Body of pancreas (tissue), 4 donors: ENCODE results near the gene MRPL43. TPM values are rescaled to one million over a fixed set of nuclear protein-coding genes. Genes with fewer than 3 reads are reported as not detected.
A peak's percentile ranks its signal among the peaks of the same experiment; 100 is the strongest.

Experiments used
- ATAC-seq: fragments of 150-250 bp; one replicate; pipeline ENCODE4 v1.9.1; 2016
- DNase-seq, 4 donors: peaks; one replicate each; pipeline ENCODE4 v3.0.0-alpha.2; 2019
- H3K27ac ChIP-seq, 4 donors: fragments of 200-600 bp; sonication (generic); 1 replicate in 3 of 4; 2 replicates in 1 of 4; pipeline versions ENCODE4 v1.5.1 to v1.6.1; 2016 to 2019; ENCODE audit warnings: mild to moderate bottlenecking in 1 of 4, mixed read lengths in 1 of 4, moderate library complexity in 1 of 4
- H3K27me3 ChIP-seq, 2 donors: fragments of 200-600 bp; sonication (generic); one replicate each; pipeline ENCODE4 v1.6.0; 2016; ENCODE audit warnings: mild to moderate bottlenecking in 1 of 2
- H3K36me3 ChIP-seq, 2 donors: fragments of 200-600 bp; sonication (generic); replicated peaks in 1 of 2; 2 replicates each; pipeline ENCODE4 v1.5.1; 2016; ENCODE audit warnings: low read depth in 2 of 2; ENCODE audit not compliant: insufficient read depth in 1 of 2
- H3K4me1 ChIP-seq: fragments of 200-600 bp; sonication (generic); one replicate; pipeline ENCODE4 v1.6.0; 2016
- H3K4me3 ChIP-seq, 2 donors: fragments of 200-600 bp; sonication (generic); 1 replicate in 1 of 2; 2 replicates in 1 of 2; pipeline ENCODE4 v1.5.1; 2016 to 2019
- H3K9me3 ChIP-seq, 3 donors: fragments of 200-600 bp; sonication (generic); 1 replicate in 2 of 3; 2 replicates in 1 of 3; pipeline ENCODE4 v1.5.1; 2016
- CTCF ChIP-seq, 7 experiments: fragments of 450-650 bp in 4 of 7; fragments of 200-600 bp in 3 of 7; sonication (generic) in 3 of 7; IDR thresholded peaks; one replicate each; pipeline ENCODE4 v1.5.1; 2016 to 2019; ENCODE audit warnings: antibody characterized with exemption in 7 of 7
- POLR2A ChIP-seq, 3 donors: fragments of 450-650 bp; IDR thresholded peaks; one replicate each; pipeline ENCODE4 v1.6.1; 2016; ENCODE audit warnings: antibody characterized with exemption in 3 of 3, mild to moderate bottlenecking in 2 of 3
- WGBS, 2 donors: methylation state at CpG; one replicate each; pipeline ENCODE4 v1.1.5; 2017; 5-methylcytosine and 5-hydroxymethylcytosine counted together
- intact Hi-C: fragments of 100-400 bp; cut with DNase I; formaldehyde crosslinking; loops from one replicate; pipeline ENCODE4 v1.15.1; 2023
- total RNA-seq, 2 donors: library from RNA; depleted of rRNA; stranded (reverse); fragments of >200 nt; gene quantifications; one replicate each; pipeline ENCODE4 v1.1.0, GENCODE V29; 2016

The MRPL43 gene
- total RNA-seq, 2 donors from 2014 or later = 53.7 to 90.5 TPM

- DNase-seq = no peak
- H3K27me3 ChIP-seq = no peaks in the 10 kb centered on the region
- H3K9me3 ChIP-seq = no peaks in the 10 kb centered on the region
- no peak overlapping the region for H3K4me3 ChIP-seq
- WGBS, 2 donors = 95% methylated on average over 17 of the region's 18 CpGs; no CpG with 5 or more reads in 1 of the 2 donors
- peaks cover 4 to 5% of the 10 kb centered on the region in 2 donors for H3K36me3 ChIP-seq
- H3K4me1 ChIP-seq = peaks cover 31% of the 10 kb centered on the region
- no peak for ATAC-seq
- TF ChIP-seq POLR2A (IDR thresholded peaks at IDR 0.05) (no peak), CTCF (IDR thresholded peaks at IDR 0.05) (no peak)
- intact Hi-C loops = no loop called here
- no peak overlapping the region for H3K27ac ChIP-seq
Measured at GRCh38 chr10:101003639-101004206, 16.4 kb upstream of the MRPL43 start.

- Histone ChIP-seq H3K4me1 (peaks cover 41% of the 10 kb centered on the region), H3K4me3 (no peak overlapping the region), H3K27ac (peak overlapping the region in 2 of 4 donors; percentile 9 to 97), H3K9me3 (no peaks in the 10 kb centered on the region), H3K27me3 (no peaks in the 10 kb centered on the region), H3K36me3 (peaks cover 4 to 5% of the 10 kb centered on the region in 2 donors)
- DNase-seq = no peak
- 88 to 100% methylated on average over 1 to 11 of the region's 11 CpGs for WGBS, 2 donors
- ATAC-seq = no peak
- no peak for TF ChIP-seq POLR2A (IDR thresholded peaks at IDR 0.05)
- no peak for TF ChIP-seq CTCF (IDR thresholded peaks at IDR 0.05)
- intact Hi-C loops = no loop called here
Measured at GRCh38 chr10:101002456-101002855, 15.2 kb upstream of the MRPL43 start.

- 68% methylated on average over 5 of the region's 5 CpGs; no CpG with 5 or more reads in 1 of the 2 donors for WGBS, 2 donors
Measured at GRCh38 chr10:101001659-101002035, 14.3 kb upstream of the MRPL43 start.

DNA sequence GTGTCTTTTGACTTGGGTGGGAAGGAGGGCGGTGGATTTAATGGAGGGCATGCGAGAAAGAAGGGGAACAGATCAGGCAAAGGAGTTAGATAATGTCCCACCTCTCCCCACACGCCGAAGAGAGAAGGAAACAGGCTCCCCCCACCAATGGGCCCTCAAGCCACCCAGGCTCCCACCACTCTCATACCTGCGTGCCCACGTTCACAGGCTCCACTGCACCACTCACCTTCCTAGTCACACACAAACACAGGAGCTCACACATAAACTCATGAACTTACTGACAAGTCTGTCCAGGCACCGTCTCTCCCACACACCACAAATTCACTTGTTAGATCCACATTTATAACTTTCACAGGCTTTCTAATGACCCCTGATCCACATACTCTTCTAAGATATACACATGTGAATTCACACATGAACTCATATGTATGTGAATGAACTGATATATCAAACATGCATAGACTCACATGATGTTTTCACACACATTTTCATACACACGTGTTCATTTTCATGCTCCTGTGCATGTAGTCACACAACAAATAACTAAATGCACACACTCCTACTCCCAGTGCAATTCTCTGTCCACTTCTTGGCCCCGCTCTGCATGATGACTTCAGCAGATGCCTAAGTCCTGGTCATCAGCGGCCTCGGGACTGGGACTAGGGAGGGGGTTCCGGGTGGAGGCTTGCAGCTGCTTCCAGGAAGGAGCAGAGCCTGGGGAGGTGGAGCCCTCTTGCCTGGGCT is 13.8 kb upstream of the MRPL43 start:
- Histone ChIP-seq H3K27ac (peak overlapping the region; percentile 81 to 98 (median 97)), H3K9me3 (no peaks in the 10 kb centered on the region), H3K36me3 (peaks cover 4 to 5% of the 10 kb centered on the region in 2 donors), H3K4me3 (no peak overlapping the region), H3K4me1 (peaks cover 49% of the 10 kb centered on the region), H3K27me3 (no peaks in the 10 kb centered on the region)
- ATAC-seq (no peak), DNase-seq (peak; percentile 59 to 81 (median 74))
- TF ChIP-seq CTCF (IDR thresholded peaks at IDR 0.05) (no peak), POLR2A (IDR thresholded peaks at IDR 0.05) (peak in 2 of 3 donors; percentile 49 to 61)
- 46 to 60% methylated on average over 11 to 12 of the region's 12 CpGs for WGBS, 2 donors
- intact Hi-C loops = no loop called here

More at GRCh38 chr10:101001659-101002035, 14.3 kb upstream of the MRPL43 start:
- ATAC-seq (no peak), DNase-seq (no peak)
- H3K27me3 ChIP-seq = no peaks in the 10 kb centered on the region
- H3K4me3 ChIP-seq = no peak overlapping the region
- peak overlapping the region in 3 of 4 donors; percentile 81 to 97 (median 97) for H3K27ac ChIP-seq
- no peaks in the 10 kb centered on the region for H3K9me3 ChIP-seq
- H3K36me3 ChIP-seq = peaks cover 4 to 5% of the 10 kb centered on the region in 2 donors
- peaks cover 45% of the 10 kb centered on the region for H3K4me1 ChIP-seq
- intact Hi-C loops = no loop called here
- TF ChIP-seq CTCF (IDR thresholded peaks at IDR 0.05) (no peak), POLR2A (IDR thresholded peaks at IDR 0.05) (no peak)
